Lower lobe of right lung (tissue), 2 donors: Measurements from ENCODE around the gene HOXA6. TPM values are rescaled to one million over a fixed set of nuclear protein-coding genes. Genes with fewer than 3 reads are reported as not detected.

Experiments
- ATAC-seq, 2 donors: fragments of 200-7000 bp; cut with Tn5 transposase; one replicate each; pipeline ENCODE4 v1.9.1; 2020 to 2022; ENCODE audit warnings: mild to moderate bottlenecking in 2 of 2, moderate library complexity in 2 of 2
- DNase-seq: peaks from one replicate; pipeline ENCODE4 v3.0.0-alpha.2; 2020
- H3K27ac ChIP-seq: fragments of 200-600 bp; one replicate; pipeline ENCODE4 v1.8.0; 2022
- H3K27me3 ChIP-seq: fragments of 200-600 bp; one replicate; pipeline ENCODE4 v1.8.0; 2022; ENCODE audit warnings: low read depth
- H3K36me3 ChIP-seq: fragments of 200-600 bp; one replicate; pipeline ENCODE4 v1.8.0; 2022; ENCODE audit warnings: mild to moderate bottlenecking
- H3K4me1 ChIP-seq: fragments of 200-600 bp; one replicate; pipeline ENCODE4 v1.8.0; 2022
- H3K4me3 ChIP-seq: fragments of 200-600 bp; one replicate; pipeline ENCODE4 v1.8.0; 2022; ENCODE audit warnings: mild to moderate bottlenecking
- H3K9me3 ChIP-seq: fragments of 200-600 bp; one replicate; pipeline ENCODE4 v1.8.0; 2022
- CTCF ChIP-seq: fragments of 200-600 bp; IDR thresholded peaks from one replicate; pipeline ENCODE4 v1.8.0; 2022; ENCODE audit warnings: antibody characterized with exemption, mild to moderate bottlenecking
- intact Hi-C: fragments of 100-400 bp; cut with DNase I; formaldehyde crosslinking; loops from one replicate; pipeline ENCODE4 v1.11.0; 2022
- total RNA-seq: library from RNA; stranded (reverse); fragmentation: NEBNext Ultra II Directional; extraction: Animal tissue kit (Norgen Biotek cat#: 25700); gene quantifications from one replicate; pipeline ENCODE4 v1.2.1, GENCODE V29; 2021
- donor health status: DM: no; HTN: yes; CAD: no; lungs with severe emphysema.

HOXA6 gene
- total RNA-seq, 1 donor from 2014 or later: 4.6 TPM

DNA sequence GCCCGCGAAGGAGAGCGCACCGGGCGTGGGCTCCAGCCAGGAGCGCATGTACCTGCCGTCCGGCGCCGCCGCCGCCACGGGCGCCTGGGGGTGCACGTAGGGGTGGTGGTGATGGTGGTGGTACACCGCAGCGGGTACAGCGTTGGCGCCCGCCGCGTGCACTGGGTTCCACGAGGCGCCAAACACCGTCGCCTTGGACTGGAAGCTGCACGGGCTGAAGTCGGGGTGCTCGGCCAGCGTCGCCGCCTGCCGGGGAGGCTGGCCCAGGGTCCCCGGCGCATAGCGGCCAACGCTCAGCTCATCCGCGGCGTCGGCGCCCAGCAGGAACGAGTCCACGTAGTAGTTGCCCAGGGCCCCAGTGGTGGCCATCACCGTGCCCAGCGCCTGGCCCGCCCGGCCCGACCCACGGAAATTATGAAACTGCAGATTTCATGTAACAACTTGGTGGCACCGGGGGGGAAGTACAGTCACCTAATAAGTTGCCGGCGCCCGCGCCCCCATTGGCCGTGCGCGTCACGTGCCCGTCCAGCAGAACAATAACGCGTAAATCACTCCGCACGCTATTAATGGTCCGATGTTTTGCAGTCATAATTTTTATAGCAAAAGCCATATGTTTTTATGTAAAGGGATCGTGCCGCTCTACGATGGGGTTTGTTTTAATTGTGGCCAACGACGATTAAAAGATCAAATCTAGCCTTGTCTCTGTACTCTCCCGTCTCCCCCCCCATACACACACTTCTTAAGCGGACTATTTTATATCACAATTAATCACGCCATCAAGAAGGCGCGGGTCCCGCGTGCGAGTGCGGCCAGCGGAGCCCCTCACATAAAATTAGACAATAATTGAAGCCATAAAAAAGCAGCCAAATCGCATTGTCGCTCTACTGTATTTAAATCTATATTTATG lies 17.8 kb upstream of the HOXA6 start, which contains the start of gene HOXA9:
TSS of gene HOXA9 (minus strand) at position 449 of the 907 bp plus-strand sequence. CDS start at position 369, 80 bp downstream.
- H3K4me1 ChIP-seq: peaks cover 47% of the 10 kb centered on the region
- intact Hi-C loops: no loop called here

GRCh38 chr7:27164367-27165088 lies 17.0 kb upstream of the HOXA6 start:
- ATAC-seq (no peak), DNase-seq (peak; percentile 54)
- intact Hi-C loops: no loop called here
- Histone ChIP-seq H3K4me1 (peaks cover 45% of the 10 kb centered on the region), H3K9me3 (no peaks in the 10 kb centered on the region), H3K36me3 (no peaks in the 10 kb centered on the region), H3K27me3 (peaks cover 95% of the 10 kb centered on the region), H3K4me3 (peak overlapping the region; percentile 50), H3K27ac (no peak overlapping the region)
- TF ChIP-seq CTCF: peak; percentile 19

More for the DNA sequence above, 17.8 kb upstream of the HOXA6 start, which contains the start of gene HOXA9:
- Histone ChIP-seq H3K27me3 (peaks cover 97% of the 10 kb centered on the region), H3K36me3 (no peaks in the 10 kb centered on the region), H3K4me3 (peak within 1 kb of the TSS; percentile 50), H3K9me3 (no peaks in the 10 kb centered on the region), H3K27ac (no peak within 1 kb of the TSS)
- peak; percentile 30 to 36 for ATAC-seq
- peak; percentile 78 for DNase-seq
- no peak for TF ChIP-seq CTCF

GRCh38 chr7:27164045-27164366 lies 16.4 kb upstream of the HOXA6 start:
- ATAC-seq (no peak), DNase-seq (no peak)
- H3K27me3 ChIP-seq: peaks cover 95% of the 10 kb centered on the region
- peaks cover 40% of the 10 kb centered on the region for H3K4me1 ChIP-seq
- TF ChIP-seq CTCF: no peak
- no peaks in the 10 kb centered on the region for H3K36me3 ChIP-seq
- no peak overlapping the region for H3K27ac ChIP-seq
- intact Hi-C loops: no loop called here
- H3K9me3 ChIP-seq: no peaks in the 10 kb centered on the region
- peak overlapping the region; percentile 50 for H3K4me3 ChIP-seq

GRCh38 chr7:27163288-27164044 lies 15.9 kb upstream of the HOXA6 start:
- Histone ChIP-seq H3K36me3 (no peaks in the 10 kb centered on the region), H3K9me3 (no peaks in the 10 kb centered on the region), H3K4me3 (no peak overlapping the region), H3K27me3 (peaks cover 95% of the 10 kb centered on the region), H3K27ac (no peak overlapping the region), H3K4me1 (peaks cover 40% of the 10 kb centered on the region)
- no peak for TF ChIP-seq CTCF
- ATAC-seq (no peak), DNase-seq (no peak)
- intact Hi-C loops: no loop called here

GRCh38 chr7:27162561-27163287 lies 15.2 kb upstream of the HOXA6 start:
- no peaks in the 10 kb centered on the region for H3K36me3 ChIP-seq
- peaks cover 40% of the 10 kb centered on the region for H3K4me1 ChIP-seq
- TF ChIP-seq CTCF: no peak
- no peaks in the 10 kb centered on the region for H3K9me3 ChIP-seq
- ATAC-seq (no peak), DNase-seq (no peak)
- intact Hi-C loops: no loop called here
- no peak overlapping the region for H3K4me3 ChIP-seq
- H3K27me3 ChIP-seq: peaks cover 95% of the 10 kb centered on the region
- H3K27ac ChIP-seq: no peak overlapping the region
